Pulmonary artery endothelial cell (primary cell): ENCODE data around the gene ANKRD53. TPM values are rescaled to one million over a fixed set of nuclear protein-coding genes. Genes with fewer than 3 reads are reported as not detected.

Experiments
- DNase-seq: peaks from one replicate; pipeline ENCODE4 v3.0.0-alpha.2; 2011; ENCODE audit warnings: low read depth, low spot score
- total RNA-seq: library from RNA; depleted of rRNA; stranded (reverse); fragments of >200 nt; gene quantifications from 2 replicates; pipeline ENCODE4 v1.2.3, GENCODE V29; 2014

Gene ANKRD53
- total RNA-seq, 1 donor from 2014 or later: 0.20 TPM

GRCh38 chr2:70964596-70965386, 13.6 kb upstream of the ANKRD53 start:
- DNase-seq: no peak

- DNase-seq: no peak
Measured at GRCh38 chr2:70965506-70965905, 12.9 kb upstream of the ANKRD53 start.

- no peak for DNase-seq
Measured at GRCh38 chr2:70966681-70967080, 11.7 kb upstream of the ANKRD53 start.

- no peak for DNase-seq
Measured at GRCh38 chr2:70967189-70967588, 11.2 kb upstream of the ANKRD53 start.

- no peak for DNase-seq
Measured at GRCh38 chr2:70974592-70974991, 3.8 kb upstream of the ANKRD53 start.

- DNase-seq: no peak
Measured at GRCh38 chr2:70975237-70975636, 3.2 kb upstream of the ANKRD53 start.

- no peak for DNase-seq
Measured at GRCh38 chr2:70977605-70978205, 725 bp upstream of the ANKRD53 start.

GRCh38 chr2:70979180-70979488, 704 bp downstream of the ANKRD53 start:
- no peak for DNase-seq

- DNase-seq: no peak
Measured at GRCh38 chr2:70979626-70980025, 1.2 kb downstream of the ANKRD53 start.

GRCh38 chr2:70981421-70981820, 3.0 kb downstream of the ANKRD53 start:
- DNase-seq: no peak

GRCh38 chr2:70981866-70982810, 3.7 kb downstream of the ANKRD53 start:
- DNase-seq: no peak

- no peak for DNase-seq
Measured at GRCh38 chr2:70982971-70983370, 4.5 kb downstream of the ANKRD53 start.

- DNase-seq: no peak
Measured at GRCh38 chr2:70983506-70984227, 5.2 kb downstream of the ANKRD53 start.

- no peak for DNase-seq
Measured at GRCh38 chr2:70984228-70984575, 5.8 kb downstream of the ANKRD53 start.

- DNase-seq: no peak
Measured at GRCh38 chr2:70984576-70985282, 6.3 kb downstream of the ANKRD53 start.

- DNase-seq: no peak
Measured at GRCh38 chr2:70985283-70985688, 6.9 kb downstream of the ANKRD53 start.

- no peak for DNase-seq
Measured at GRCh38 chr2:70985956-70986355, 7.5 kb downstream of the ANKRD53 start.

- DNase-seq: no peak
Measured at GRCh38 chr2:70986499-70987189, 8.2 kb downstream of the ANKRD53 start.

- DNase-seq: no peak
Measured at GRCh38 chr2:70987386-70987785, 9.0 kb downstream of the ANKRD53 start.

GRCh38 chr2:70988151-70988550, 9.7 kb downstream of the ANKRD53 start:
- no peak for DNase-seq
